UCSD-AML1 (cell line): ENCODE data around the gene ECI2.
"Not testable (repeated sequence)": the region's sequence is repeated elsewhere in the genome, so short reads cannot be mapped to it uniquely, and the experiment has no call there.

Experiments
- DNase-seq: peaks from one replicate; lab custom pipeline; 2025; ENCODE audit not compliant: unreplicated experiment; lab: John Stamatoyannopoulos, UW

ECI2 gene

DNA sequence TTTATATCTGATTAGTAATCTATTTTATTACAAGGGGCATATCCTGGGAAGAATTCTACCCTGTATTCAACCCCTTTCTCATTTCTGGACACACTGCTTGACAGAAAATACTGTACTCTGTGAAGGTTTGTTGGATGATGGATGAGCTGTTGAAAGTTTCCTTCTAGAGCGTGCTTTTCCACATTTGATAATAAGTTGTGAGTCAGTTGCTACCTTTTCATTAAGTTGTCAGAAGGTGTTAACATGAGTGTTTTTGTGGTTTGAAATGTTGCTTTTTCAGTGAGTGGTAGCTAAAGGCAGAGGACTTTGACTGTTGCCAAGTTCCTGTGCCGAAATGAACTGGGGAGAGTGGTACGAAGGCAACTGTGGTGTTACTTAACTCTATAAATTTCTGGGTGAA, 3.9 kb upstream of the ECI2 start:
- DNase-seq, result no peak

DNA sequence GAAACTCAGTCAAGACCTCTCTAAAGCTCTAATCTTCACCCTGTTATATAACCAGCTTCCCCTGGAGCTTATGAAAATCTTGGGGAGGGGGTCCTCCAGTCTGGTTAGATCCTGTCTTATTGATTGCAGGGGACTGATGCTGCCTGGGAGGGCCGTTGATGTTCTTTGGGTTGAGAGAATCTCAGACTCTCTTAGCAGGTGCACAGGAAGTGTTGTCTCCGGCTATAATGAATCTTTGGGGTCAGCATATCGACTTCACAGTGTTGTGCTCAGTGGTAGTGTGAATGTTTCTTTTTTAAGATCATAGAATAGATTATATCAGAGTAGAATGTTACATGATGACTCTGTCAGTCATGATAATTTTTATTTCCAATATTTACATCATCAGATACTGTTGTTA, 2.8 kb upstream of the ECI2 start:
- no peak for DNase-seq

DNA sequence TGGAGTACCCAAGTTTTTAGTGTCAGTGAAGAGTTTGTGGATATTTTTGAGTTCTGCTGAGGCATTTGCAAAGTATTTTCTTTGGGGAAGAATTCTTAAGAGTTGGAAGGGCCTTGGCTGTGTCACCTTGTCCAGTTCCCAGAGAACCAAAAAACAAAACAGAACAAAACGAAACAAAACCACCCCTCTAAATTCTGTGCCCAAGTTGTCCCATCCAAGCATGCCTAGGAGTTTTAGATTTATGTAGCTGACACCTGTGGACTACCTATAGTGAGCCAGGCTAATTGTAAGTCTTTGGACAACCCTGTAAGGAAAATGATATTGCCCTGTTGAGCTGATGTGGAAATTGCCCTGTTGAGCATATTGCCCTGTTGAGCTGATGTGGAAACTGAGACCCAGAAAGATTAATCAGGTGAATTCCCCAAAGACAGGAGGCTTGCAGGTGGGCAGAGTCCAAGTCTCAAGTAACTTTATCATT, 1.0 kb upstream of the ECI2 start:
- DNase-seq, result no peak

GRCh38 chr6:4135665-4136353, 434 bp upstream of the ECI2 start:
- DNase-seq, result peak; percentile 99

- peak; percentile 32 for DNase-seq
These were observed 1.2 kb downstream of the ECI2 start for GRCh38 chr6:4133941-4134838.

DNA sequence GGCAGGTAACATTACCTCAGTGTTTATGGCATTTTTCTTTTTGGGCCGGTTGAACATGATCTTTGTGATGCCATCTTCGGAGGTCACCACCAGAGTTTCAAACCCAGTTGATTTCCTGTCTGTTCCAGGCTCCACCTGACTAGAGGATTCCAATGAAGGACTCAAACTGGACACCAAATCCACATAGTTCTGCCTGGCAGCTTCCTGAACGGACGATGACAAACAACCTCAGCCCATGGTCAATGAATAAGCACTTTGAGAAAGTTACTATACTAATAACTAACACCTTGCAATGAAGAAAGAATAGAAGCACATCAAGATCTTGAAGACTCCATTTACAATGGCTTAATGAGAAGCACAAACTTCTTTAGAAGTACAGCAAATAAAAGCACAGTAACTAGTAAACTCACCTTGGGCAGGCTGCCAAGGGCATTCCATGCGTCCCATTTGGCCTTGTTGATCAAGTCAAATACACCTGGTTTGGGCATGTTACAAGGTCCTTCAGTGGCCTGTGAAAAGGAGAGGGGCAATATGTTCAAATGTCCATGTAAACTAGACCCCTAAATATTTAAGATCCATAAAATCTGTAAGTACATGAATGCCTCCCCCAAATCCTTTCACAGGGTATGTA, 4.9 kb downstream of the ECI2 start:
- no peak for DNase-seq

GRCh38 chr6:4129446-4129845, 5.9 kb downstream of the ECI2 start:
- DNase-seq, result no peak

DNA sequence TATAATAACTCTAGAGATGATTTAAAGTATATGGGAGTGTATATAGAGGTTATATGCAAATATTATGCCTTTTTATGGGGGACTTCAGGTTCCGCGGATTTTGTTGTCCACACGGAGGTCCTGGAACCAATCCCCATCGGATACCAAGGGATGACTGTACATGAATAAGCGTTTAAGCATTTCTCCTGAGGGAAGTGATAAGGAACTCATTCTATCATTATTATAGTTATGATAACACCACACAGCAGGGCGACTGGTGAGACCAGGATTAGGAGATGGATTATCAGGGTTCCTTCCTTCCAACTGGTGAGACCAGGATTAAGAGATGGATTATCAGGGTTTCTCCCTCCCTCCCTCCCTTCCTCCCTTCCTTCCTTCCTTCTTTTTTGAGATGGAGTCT, 6.6 kb downstream of the ECI2 start:
- no peak for DNase-seq

- DNase-seq, result no peak
These were observed 7.3 kb downstream of the ECI2 start for GRCh38 chr6:4128072-4128471.

DNA sequence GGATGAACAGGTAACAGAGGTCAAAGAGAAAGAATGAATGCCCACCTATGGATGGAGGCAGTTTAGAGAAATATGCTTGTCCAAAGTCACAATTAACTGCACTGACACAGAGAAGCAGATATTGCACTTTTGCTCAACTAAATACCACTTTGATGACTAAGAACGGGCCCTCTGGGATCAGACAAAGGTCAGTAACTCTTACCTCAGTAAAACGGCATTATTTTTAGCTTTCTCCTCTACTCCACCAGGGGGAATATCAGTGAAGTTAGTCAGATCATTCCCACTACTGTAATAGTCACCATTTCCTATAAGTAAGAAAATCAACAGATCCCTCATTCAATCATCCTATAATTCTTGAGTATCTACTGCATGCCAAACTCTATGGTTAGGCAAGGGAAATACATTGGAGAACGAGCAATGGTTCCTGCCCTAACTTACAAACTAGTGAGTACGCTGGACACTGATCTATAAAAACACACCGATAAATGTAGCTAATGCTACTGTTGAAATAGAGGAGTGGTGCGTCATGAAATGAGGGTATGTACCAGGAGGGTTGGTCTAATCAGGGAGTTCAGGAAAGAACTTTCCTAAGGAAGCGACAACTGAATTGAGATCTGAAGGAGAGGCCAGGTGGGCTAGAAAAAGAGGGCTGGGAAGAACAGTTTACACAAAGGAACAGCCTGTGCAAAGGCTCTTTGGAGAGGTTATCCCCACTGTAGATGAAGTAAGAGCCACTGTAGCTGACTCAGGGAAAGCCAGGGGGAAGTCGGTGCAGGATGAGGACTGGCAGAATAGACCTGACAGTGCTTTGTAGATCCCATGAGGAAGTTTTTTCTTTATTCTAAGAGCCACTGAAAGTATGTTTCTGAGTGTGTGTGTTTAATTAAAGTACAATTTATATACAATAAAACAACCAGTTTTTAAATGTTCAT, 9.2 kb downstream of the ECI2 start:
- no peak for DNase-seq

DNA sequence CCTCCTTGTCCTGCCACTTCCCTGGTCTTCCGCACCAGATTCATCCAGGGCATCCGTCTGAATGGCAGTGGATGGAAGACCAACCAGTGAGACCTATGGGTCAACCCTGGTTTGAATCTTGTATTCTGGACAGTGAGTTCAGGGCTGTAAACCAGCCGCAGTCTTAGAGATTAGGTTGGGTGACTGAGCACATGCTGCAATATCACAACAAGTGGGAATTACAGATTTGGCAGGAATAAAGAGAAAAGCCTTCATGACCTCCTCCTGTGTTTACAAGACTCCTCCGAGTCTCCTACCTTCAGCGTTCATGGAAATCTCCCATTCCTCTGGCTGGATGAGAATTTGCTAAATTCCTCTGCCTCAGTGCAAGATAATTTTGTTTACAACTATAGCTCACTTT, 9.9 kb downstream of the ECI2 start:
- no peak for DNase-seq

GRCh38 chr6:4124351-4124750, 11.0 kb downstream of the ECI2 start:
- no peak for DNase-seq

DNA sequence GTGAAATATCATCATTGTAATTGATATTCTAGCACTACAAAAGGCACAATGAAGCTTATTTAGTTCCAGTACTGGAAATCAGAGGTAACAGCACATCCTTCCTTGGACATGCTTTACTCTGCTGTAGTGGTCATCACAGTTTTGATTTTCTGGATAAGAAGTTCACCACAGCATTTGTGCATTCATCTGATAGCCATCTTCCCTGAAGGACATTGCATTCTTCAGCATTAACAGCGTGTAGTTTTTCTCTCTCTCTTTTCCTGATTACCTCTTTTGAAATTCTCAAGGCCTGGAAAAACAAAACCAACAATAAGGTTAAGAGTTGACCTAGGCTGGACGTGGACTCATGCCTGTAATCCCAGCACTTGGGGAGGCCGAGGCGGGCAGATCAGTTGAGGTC, 19.6 kb downstream of the ECI2 start:
- no peak for DNase-seq

- DNase-seq, result no peak
These were observed 21.3 kb downstream of the ECI2 start for GRCh38 chr6:4114123-4114522.

- DNase-seq, result no peak
These were observed 21.7 kb downstream of the ECI2 start for GRCh38 chr6:4113649-4114048.

DNA sequence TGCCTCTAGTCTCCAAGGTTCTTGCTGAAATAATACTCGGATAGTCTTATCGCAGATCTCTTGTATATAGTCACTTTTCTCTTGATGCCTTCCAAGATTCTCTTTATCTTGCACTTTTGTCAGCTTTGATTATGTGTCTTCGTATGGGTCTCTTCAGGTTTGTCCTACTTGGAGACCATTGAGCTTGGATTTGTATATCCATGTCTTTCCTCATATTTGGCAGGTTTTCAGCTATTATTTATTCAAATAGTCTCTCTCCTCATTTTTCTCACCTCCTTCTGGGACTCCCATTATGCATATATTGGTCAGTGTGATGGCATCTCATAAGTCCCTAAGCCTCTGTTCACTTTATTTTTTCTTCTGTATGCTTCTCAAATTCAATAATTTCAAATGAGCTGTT, 23.0 kb downstream of the ECI2 start:
- no peak for DNase-seq

DNA sequence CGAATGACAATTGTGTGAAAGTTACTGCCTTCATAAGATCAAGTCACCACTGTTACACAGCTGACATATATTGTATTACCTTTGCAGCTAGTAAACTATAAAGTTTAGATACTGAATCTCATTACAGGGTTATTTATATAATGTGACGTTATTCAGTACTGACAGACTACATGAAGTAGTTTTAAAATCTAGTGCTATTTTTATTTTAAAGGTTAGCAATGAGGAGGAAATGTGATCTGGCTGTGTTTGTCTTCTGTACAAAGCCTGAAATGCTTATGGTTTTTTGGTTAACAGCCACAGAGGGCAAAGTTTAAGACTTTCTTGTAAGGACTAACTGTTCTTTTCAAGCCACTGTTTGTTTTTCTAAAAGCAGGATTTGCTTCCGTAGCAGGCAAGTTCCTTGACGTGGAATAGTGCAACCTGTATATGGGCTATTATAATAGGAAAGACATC, 26.0 kb downstream of the ECI2 start:
- not testable (repeated sequence) for DNase-seq

DNA sequence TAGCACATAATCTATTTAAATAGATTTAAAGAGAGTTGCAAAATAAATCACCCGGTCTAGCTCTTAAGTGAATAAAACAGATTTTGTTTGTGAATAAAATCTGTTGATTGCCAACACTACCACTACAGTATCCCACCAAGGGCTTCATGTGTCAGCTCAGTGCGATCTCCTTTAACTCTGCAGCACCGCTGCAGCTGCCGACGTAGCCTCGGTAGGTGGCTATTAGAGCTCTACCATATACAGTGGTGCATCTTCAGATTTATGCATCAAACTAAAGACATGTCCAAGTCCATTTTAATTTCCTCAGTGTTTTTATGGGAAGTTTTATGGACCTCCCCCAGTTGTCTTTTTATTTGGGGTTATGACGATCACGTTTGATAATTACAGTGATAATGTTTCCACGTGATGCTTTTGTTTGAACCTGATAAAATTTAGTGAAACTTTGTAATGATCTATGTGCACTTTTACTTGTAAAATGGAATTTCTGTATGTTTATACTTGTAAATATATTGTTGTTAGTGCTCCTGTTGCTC, 26.7 kb downstream of the ECI2 start:
- DNase-seq, result no peak

DNA sequence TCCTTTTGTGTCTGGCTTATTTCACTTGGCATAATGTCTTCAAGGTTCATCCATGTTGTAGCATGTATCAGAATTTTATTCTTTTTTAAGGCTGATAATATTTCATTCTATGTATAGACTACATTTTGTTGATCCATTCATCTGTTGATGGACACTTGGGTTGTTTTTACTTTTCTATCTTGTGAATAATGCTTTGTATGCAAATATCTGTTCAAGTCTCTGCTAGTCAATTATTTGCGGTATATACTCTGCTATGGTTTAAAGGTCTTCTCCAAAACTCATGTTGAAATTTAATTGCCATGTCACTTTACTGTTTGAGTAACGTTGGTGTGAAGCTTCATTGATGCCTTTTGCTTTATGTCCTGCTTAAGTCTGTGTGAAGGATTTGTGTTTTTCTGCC, 27.5 kb downstream of the ECI2 start:
- DNase-seq, result no peak

DNA sequence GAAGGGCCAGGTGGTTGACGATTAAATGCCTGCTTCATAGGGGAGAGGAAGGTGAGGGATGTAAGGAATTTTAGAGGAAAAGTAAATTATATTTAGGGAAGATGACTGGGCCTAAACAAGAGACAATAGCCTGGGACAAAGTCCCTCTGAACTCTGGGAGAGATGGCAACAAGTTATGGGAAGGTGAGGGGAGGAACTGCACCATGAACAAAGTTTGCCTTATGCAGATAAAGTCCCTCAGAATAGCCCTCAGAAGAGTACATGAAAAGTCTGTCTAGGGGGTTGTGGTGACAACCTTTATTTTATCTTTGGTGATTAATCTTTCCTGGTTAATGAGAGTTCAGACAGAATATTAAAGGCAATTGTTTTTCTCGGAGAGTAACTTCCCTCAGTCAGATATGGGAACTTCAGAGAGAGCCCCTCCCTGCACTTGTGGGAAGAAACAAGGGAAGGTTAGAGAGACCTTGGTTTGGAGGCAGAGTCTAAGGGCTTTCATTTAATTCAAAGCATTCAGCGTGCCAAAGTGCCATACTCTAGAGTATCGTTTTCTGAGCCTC, 29.3 kb downstream of the ECI2 start:
- DNase-seq, result no peak
